K562 (cell line): ENCODE results near the gene DESI1.

Experiments
- EP300 ChIP-seq: IDR thresholded peaks from 2 replicates; pipeline ENCODE4 v1.6.1; 2012; ENCODE audit warnings: low read length, improper control_type of control experiment
- EZH2 ChIP-seq: IDR thresholded peaks from 2 replicates; pipeline ENCODE4 v1.6.1; 2012; ENCODE audit warnings: low read depth, mild to moderate bottlenecking, inconsistent platforms, low read length, borderline replicate concordance
- JUND ChIP-seq, 2 experiments: IDR thresholded peaks; 2 replicates in 1 of 2; 3 replicates in 1 of 2; pipeline ENCODE4 v1.6.1; 2011; ENCODE audit warnings: borderline replicate concordance in 2 of 2, low read depth in 2 of 2, low read length in 2 of 2, improper control_type of control experiment in 1 of 2, missing biosample characterization in 1 of 2, missing genetic modification characterization in 1 of 2, missing genetic modification reagents in 1 of 2
- NCOA1 ChIP-seq: fragments of 450-650 bp; IDR thresholded peaks from 2 replicates; pipeline ENCODE4 v1.6.1; 2016; ENCODE audit warnings: low read depth
- NKRF ChIP-seq: fragments of 450-650 bp; IDR thresholded peaks from 2 replicates; pipeline ENCODE4 v1.6.1; 2016; ENCODE audit warnings: borderline replicate concordance
- PCBP1 ChIP-seq: fragments of 200-400 bp; formaldehyde crosslinking; IDR thresholded peaks from 2 replicates; pipeline ENCODE4 v1.6.1; 2018; ENCODE audit warnings: mild to moderate bottlenecking, low read depth, low read length; ENCODE audit not compliant: poor library complexity, severe bottlenecking
- POLR2AphosphoS5 ChIP-seq: IDR thresholded peaks from 2 replicates; pipeline ENCODE4 v1.6.1; 2011; ENCODE audit warnings: mild to moderate bottlenecking, low read depth, low read length, moderate library complexity; ENCODE audit not compliant: control insufficient read depth, insufficient read depth
- SMAD1 ChIP-seq: fragments of 150-350 bp; IDR thresholded peaks from 2 replicates; pipeline ENCODE4 v1.6.1; 2014; ENCODE audit warnings: low read length, low read depth; ENCODE audit not compliant: partially characterized antibody
- SP1 ChIP-seq: sonication (generic); formaldehyde crosslinking; IDR thresholded peaks from 2 replicates; pipeline ENCODE4 v1.8.1; 2022; ENCODE audit warnings: mild to moderate bottlenecking, missing genetic modification reagents
- ZBTB7A ChIP-seq: IDR thresholded peaks from 2 replicates; pipeline ENCODE4 v1.6.1; 2011; ENCODE audit warnings: low read depth, mild to moderate bottlenecking, low read length, moderate library complexity, borderline replicate concordance; ENCODE audit not compliant: control insufficient read depth
- ZNF263 ChIP-seq: sonication (generic); formaldehyde crosslinking; IDR thresholded peaks from 2 replicates; pipeline ENCODE4 v1.8.0; 2022; ENCODE audit warnings: mild to moderate bottlenecking, missing genetic modification reagents, borderline replicate concordance
- ZNF639 ChIP-seq, 2 experiments: fragments of 200-800 bp in 1 of 2; sonication (Bioruptor generic) in 1 of 2; sonication (generic) in 1 of 2; formaldehyde crosslinking in 1 of 2; IDR thresholded peaks in 1 of 2; conservative IDR thresholded peaks in 1 of 2; 2 replicates each; pipeline versions ENCODE4 v1.5.0 to v1.6.1; 2016 to 2020; ENCODE audit warnings: missing compliant biosample characterization in 1 of 2, missing genetic modification characterization in 1 of 2, missing genetic modification reagents in 1 of 2
- ZNF764 ChIP-seq: fragments of 250-450 bp; sonication (Bioruptor Pico); IDR thresholded peaks from 2 replicates; pipeline ENCODE4 v1.4.0; 2020; ENCODE audit warnings: low read depth, mild to moderate bottlenecking, moderate library complexity
- TF ChIP-seq, protein P1 (sequence below), 3 experiments: IDR thresholded peaks in 2 of 3; conservative IDR thresholded peaks in 1 of 3; 2 replicates each; pipeline ENCODE4 v1.5.1; 2011 to 2012; ENCODE audit warnings: low read length in 3 of 3, mild to moderate bottlenecking in 3 of 3, control low read depth in 2 of 3, improper control_type of control experiment in 1 of 3, inconsistent platforms in 1 of 3, low read depth in 1 of 3, mixed read lengths in 1 of 3, moderate library complexity in 1 of 3; ENCODE audit not compliant: insufficient read depth in 2 of 3

- TF ChIP-seq ZNF263 (CRISPR knock-in tag) (no peak), SP1 (no peak), EP300 (no peak), POLR2AphosphoS5 (no peak), NKRF (no peak), SMAD1 (no peak), PCBP1 (no peak), JUND (IDR thresholded peaks at IDR 0.05; ENCODE audit: borderline replicate concordance, low read depth, low read length) (no peak), JUND (tag; IDR thresholded peaks at IDR 0.05; ENCODE audit: borderline replicate concordance, low read depth, low read length) (no peak), EZH2 (no peak), ZBTB7A (no peak), ZNF764 (CRISPR knock-in tag) (no peak), NCOA1 (no peak), ZNF639 (CRISPR knock-in tag; conservative IDR thresholded peaks at IDR 0.05 in 1 of 2, IDR thresholded peaks at IDR 0.05 in 1 of 2) (no peak)
- TF ChIP-seq, protein P1, sequence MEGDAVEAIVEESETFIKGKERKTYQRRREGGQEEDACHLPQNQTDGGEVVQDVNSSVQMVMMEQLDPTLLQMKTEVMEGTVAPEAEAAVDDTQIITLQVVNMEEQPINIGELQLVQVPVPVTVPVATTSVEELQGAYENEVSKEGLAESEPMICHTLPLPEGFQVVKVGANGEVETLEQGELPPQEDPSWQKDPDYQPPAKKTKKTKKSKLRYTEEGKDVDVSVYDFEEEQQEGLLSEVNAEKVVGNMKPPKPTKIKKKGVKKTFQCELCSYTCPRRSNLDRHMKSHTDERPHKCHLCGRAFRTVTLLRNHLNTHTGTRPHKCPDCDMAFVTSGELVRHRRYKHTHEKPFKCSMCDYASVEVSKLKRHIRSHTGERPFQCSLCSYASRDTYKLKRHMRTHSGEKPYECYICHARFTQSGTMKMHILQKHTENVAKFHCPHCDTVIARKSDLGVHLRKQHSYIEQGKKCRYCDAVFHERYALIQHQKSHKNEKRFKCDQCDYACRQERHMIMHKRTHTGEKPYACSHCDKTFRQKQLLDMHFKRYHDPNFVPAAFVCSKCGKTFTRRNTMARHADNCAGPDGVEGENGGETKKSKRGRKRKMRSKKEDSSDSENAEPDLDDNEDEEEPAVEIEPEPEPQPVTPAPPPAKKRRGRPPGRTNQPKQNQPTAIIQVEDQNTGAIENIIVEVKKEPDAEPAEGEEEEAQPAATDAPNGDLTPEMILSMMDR (IDR thresholded peaks at IDR 0.05 in 2 of 3, conservative IDR thresholded peaks at IDR 0.05 in 1 of 3; ENCODE audit: insufficient read depth in 2 of 3, low read depth in 1 of 3, low read length in 3 of 3): no peak
Observed at GRCh38 chr22:41551877-41552582, 68.8 kb downstream of the DESI1 start.
